CD8-positive, alpha-beta memory T cell (primary cell): ENCODE results near the gene E2F2. TPM values are rescaled to one million over a fixed set of nuclear protein-coding genes. Genes with fewer than 3 reads are reported as not detected.

Experiments
- CTCF ChIA-PET: fragments of 350-600 bp; sonication (Branson Sonifier 250); formaldehyde crosslinking; loops from one replicate; lab custom pipeline; 2021; ENCODE audit warnings: antibody characterized with exemption; lab: Charles Lee
- POLR2A ChIA-PET: fragments of 350-600 bp; sonication (Branson Sonifier 250); formaldehyde crosslinking; loops from one replicate; lab custom pipeline; 2021; ENCODE audit warnings: antibody characterized with exemption; lab: Charles Lee
- DNase-seq, 5 donors: peaks; one replicate each; pipeline versions ENCODE4 v3.0.0 to v3.0.0-alpha.2; 2020 to 2022; ENCODE audit warnings: mixed read lengths in 1 of 5
- H3K27ac ChIP-seq: one replicate; pipeline ENCODE4 v1.7.0; 2013; ENCODE audit warnings: low read depth, mild to moderate bottlenecking, low read length, moderate library complexity
- H3K27me3 ChIP-seq: 2 replicates; pipeline ENCODE4 v1.7.0; 2013; ENCODE audit warnings: low read length, mild to moderate bottlenecking; ENCODE audit not compliant: insufficient read depth, poor library complexity, severe bottlenecking
- H3K36me3 ChIP-seq: 2 replicates; pipeline ENCODE4 v1.7.0; 2013; ENCODE audit warnings: mild to moderate bottlenecking, low read length, moderate library complexity; ENCODE audit not compliant: insufficient read depth
- H3K4me1 ChIP-seq: 2 replicates; pipeline ENCODE4 v1.7.0; 2013; ENCODE audit warnings: mild to moderate bottlenecking, low read length, moderate library complexity; ENCODE audit not compliant: insufficient read depth
- H3K4me3 ChIP-seq: 2 replicates; pipeline ENCODE4 v1.7.0; 2013; ENCODE audit warnings: mild to moderate bottlenecking, low read length
- H3K9me3 ChIP-seq: 2 replicates; pipeline ENCODE4 v1.7.0; 2013; ENCODE audit warnings: mild to moderate bottlenecking, low read length
- H3K27ac Mint-ChIP-seq, 8 donors: one replicate each; pipeline ENCODE4 v1.8.0; 2020 to 2021; ENCODE audit warnings: mixed read lengths in 8 of 8, mild to moderate bottlenecking in 6 of 8, inconsistent platforms in 3 of 8, moderate library complexity in 3 of 8
- H3K27me3 Mint-ChIP-seq, 2 donors: one replicate each; pipeline ENCODE4 v1.8.0; 2020 to 2021; ENCODE audit warnings: mixed read lengths in 2 of 2, mild to moderate bottlenecking in 1 of 2, moderate library complexity in 1 of 2
- H3K36me3 Mint-ChIP-seq, 3 donors: one replicate each; pipeline ENCODE4 v1.8.0; 2020 to 2021; ENCODE audit warnings: mixed read lengths in 3 of 3, inconsistent platforms in 1 of 3, mild to moderate bottlenecking in 1 of 3
- H3K4me1 Mint-ChIP-seq, 3 donors: one replicate each; pipeline ENCODE4 v1.8.0; 2020 to 2021; ENCODE audit warnings: mixed read lengths in 3 of 3, inconsistent platforms in 1 of 3, mild to moderate bottlenecking in 1 of 3
- H3K4me3 Mint-ChIP-seq, 7 donors: one replicate each; pipeline ENCODE4 v1.8.0; 2020 to 2021; ENCODE audit warnings: mixed read lengths in 7 of 7, mild to moderate bottlenecking in 6 of 7, moderate library complexity in 4 of 7, inconsistent platforms in 2 of 7
- H3K9me3 Mint-ChIP-seq, 5 donors: one replicate each; pipeline ENCODE4 v1.8.0; 2020 to 2022; ENCODE audit warnings: mixed read lengths in 5 of 5, mild to moderate bottlenecking in 3 of 5, moderate library complexity in 2 of 5, inconsistent platforms in 1 of 5
- polyA plus RNA-seq: library from polyadenylated mRNA; unstranded; fragments of 300-500 nt; fragmentation: Illumina TruSeq; gene quantifications from one replicate; pipeline ENCODE4 v1.2.3, GENCODE V29; 2021
- total RNA-seq, 2 experiments: library from RNA; stranded (reverse); gene quantifications; one replicate each; pipeline ENCODE4 v1.2.3, GENCODE V29; 2021

E2F2 gene
- total and polyA plus RNA-seq, 3 experiments from 2014 or later: 0.76 to 19.6 (median 19.1) TPM

DNA sequence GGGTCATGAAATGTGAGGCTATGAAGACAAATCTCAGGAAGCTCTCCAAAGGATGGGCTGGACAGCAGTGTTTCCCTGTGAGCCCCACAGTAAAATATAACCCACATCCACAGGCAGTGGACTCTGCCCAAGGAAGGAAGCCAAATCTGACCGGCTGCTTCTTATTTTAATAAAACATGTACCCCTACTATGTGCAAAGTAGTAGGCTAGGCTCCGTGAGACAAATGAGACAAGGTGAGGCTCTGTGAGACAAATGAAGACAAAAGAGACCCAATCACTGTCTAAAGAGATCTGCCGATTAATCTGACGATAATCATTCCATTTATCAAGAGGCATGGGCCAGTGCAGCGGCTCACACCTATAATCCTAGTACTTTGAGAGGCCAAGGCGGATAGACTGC lies 49.1 kb downstream of the E2F2 start:
- H3K27ac ChIP-seq: no peak overlapping the region
- Mint-ChIP-seq H3K36me3 (peaks cover 0 to 1% (median 0%) of the 10 kb centered on the region in 3 donors), H3K4me3 (peak overlapping the region in 6 of 7 donors; percentile 3 to 72 (median 52)), H3K4me1 (peaks cover 14 to 20% (median 16%) of the 10 kb centered on the region in 3 donors), H3K9me3 (peaks cover 0 to 2% (median 0%) of the 10 kb centered on the region in 5 donors), H3K27me3 (peaks cover 19 to 23% of the 10 kb centered on the region in 2 donors), H3K27ac (no peak overlapping the region)
- no peaks in the 10 kb centered on the region for H3K9me3 ChIP-seq
- H3K4me1 ChIP-seq: peaks cover 16% of the 10 kb centered on the region
- H3K27me3 ChIP-seq: peaks cover 10% of the 10 kb centered on the region
- H3K36me3 ChIP-seq: no peaks in the 10 kb centered on the region
- CTCF ChIA-PET: interaction anchor here (1.8 kb wide), 1 partner anchor 155 kb away, joined by 5 read pairs; no protein-coding TSS in a partner anchor
- POLR2A ChIA-PET: no interaction called here
- no peak overlapping the region for H3K4me3 ChIP-seq
- DNase-seq: no peak

DNA sequence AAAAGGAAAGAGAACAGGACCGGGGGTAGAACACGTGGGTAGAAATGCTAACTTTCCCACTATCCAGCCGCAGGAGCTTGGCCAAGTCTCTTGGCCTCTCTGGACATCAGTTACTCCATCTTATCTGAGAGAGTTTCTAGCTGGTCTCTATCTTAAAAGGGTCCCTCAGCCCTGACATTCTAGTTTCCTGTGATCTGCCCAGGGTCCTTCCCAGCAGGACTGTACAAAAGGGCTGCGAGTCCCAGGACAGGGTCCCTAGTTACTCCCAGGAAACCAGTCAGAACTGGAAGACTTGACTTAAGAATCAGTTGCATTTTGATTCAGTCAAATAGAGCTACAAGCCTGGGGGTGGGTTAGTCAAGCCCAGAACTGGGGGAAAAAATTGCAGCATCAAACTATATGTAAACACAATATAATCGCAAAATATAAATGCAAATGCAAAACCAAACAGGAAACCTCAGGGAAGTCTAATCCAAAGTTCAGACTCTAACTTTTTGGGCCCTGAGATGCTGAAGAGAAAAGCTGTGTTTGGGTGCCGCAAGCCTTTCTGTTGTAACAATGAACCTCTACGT lies 49.9 kb downstream of the E2F2 start:
- no peak overlapping the region for H3K4me3 ChIP-seq
- peaks cover 16% of the 10 kb centered on the region for H3K4me1 ChIP-seq
- DNase-seq: no peak
- H3K9me3 ChIP-seq: no peaks in the 10 kb centered on the region
- Mint-ChIP-seq H3K36me3 (peaks cover 0 to 6% (median 1%) of the 10 kb centered on the region in 3 donors), H3K4me1 (peaks cover 14 to 20% (median 16%) of the 10 kb centered on the region in 3 donors), H3K9me3 (peaks cover 0 to 2% (median 0%) of the 10 kb centered on the region in 5 donors), H3K27ac (no peak overlapping the region), H3K27me3 (peaks cover 24 to 25% of the 10 kb centered on the region in 2 donors), H3K4me3 (peak overlapping the region in 2 of 7 donors; percentile 51 to 73)
- H3K27ac ChIP-seq: no peak overlapping the region
- peaks cover 10% of the 10 kb centered on the region for H3K27me3 ChIP-seq
- ChIA-PET POLR2A (interaction anchor here (0.6 kb wide), 1 partner anchor 130 kb away, joined by 3 read pairs; no protein-coding TSS in a partner anchor), CTCF (interaction anchor here (0.8 to 1.8 kb wide), 2 partner anchors 58 to 156 kb away, joined by 3 to 5 read pairs; no protein-coding TSS in a partner anchor)
- H3K36me3 ChIP-seq: no peaks in the 10 kb centered on the region

GRCh38 chr1:23480187-23481025 lies 50.6 kb downstream of the E2F2 start:
- peaks cover 0 to 2% (median 0%) of the 10 kb centered on the region in 5 donors for H3K9me3 Mint-ChIP-seq
- Histone ChIP-seq H3K27me3 (peaks cover 10% of the 10 kb centered on the region), H3K36me3 (no peaks in the 10 kb centered on the region), H3K4me1 (peaks cover 16% of the 10 kb centered on the region), H3K27ac (peak overlapping the region; percentile 63), H3K4me3 (no peak overlapping the region), H3K9me3 (no peaks in the 10 kb centered on the region)
- peaks cover 14 to 20% (median 16%) of the 10 kb centered on the region in 3 donors for H3K4me1 Mint-ChIP-seq
- no peak for DNase-seq
- H3K4me3 Mint-ChIP-seq: peak overlapping the region in 1 of 7 donors; percentile 73
- H3K27me3 Mint-ChIP-seq: peaks cover 27% of the 10 kb centered on the region in 2 donors
- ChIA-PET POLR2A (no interaction called here), CTCF (interaction anchor here (0.8 kb wide), 1 partner anchor 59 kb away, joined by 3 read pairs; no protein-coding TSS in a partner anchor)
- H3K27ac Mint-ChIP-seq: no peak overlapping the region
- H3K36me3 Mint-ChIP-seq: peaks cover 0 to 6% (median 1%) of the 10 kb centered on the region in 3 donors

- no peak overlapping the region for H3K4me3 ChIP-seq
- no peak for DNase-seq
- Mint-ChIP-seq H3K36me3 (peaks cover 0 to 6% (median 1%) of the 10 kb centered on the region in 3 donors), H3K4me1 (peaks cover 8 to 13% (median 11%) of the 10 kb centered on the region in 3 donors), H3K27me3 (peaks cover 24 to 29% of the 10 kb centered on the region in 2 donors), H3K27ac (no peak overlapping the region), H3K4me3 (no peak overlapping the region), H3K9me3 (peaks cover 0 to 2% (median 0%) of the 10 kb centered on the region in 5 donors)
- H3K36me3 ChIP-seq: no peaks in the 10 kb centered on the region
- H3K27ac ChIP-seq: peak overlapping the region; percentile 63
- H3K9me3 ChIP-seq: no peaks in the 10 kb centered on the region
- CTCF ChIA-PET: no interaction called here
- H3K27me3 ChIP-seq: peaks cover 10% of the 10 kb centered on the region
- POLR2A ChIA-PET: no interaction called here
- H3K4me1 ChIP-seq: peaks cover 10% of the 10 kb centered on the region
These were observed 51.4 kb downstream of the E2F2 start for GRCh38 chr1:23479666-23479941.

GRCh38 chr1:23478896-23479665 lies 52.0 kb downstream of the E2F2 start:
- ChIA-PET POLR2A (no interaction called here), CTCF (no interaction called here)
- Mint-ChIP-seq H3K27me3 (peaks cover 24 to 29% of the 10 kb centered on the region in 2 donors), H3K4me1 (peaks cover 8 to 10% (median 8%) of the 10 kb centered on the region in 3 donors), H3K36me3 (peaks cover 0 to 6% (median 0%) of the 10 kb centered on the region in 3 donors), H3K27ac (no peak overlapping the region), H3K9me3 (peaks cover 0 to 2% (median 0%) of the 10 kb centered on the region in 5 donors), H3K4me3 (peak overlapping the region in 1 of 7 donors; percentile 73)
- H3K4me3 ChIP-seq: no peak overlapping the region
- H3K27me3 ChIP-seq: peaks cover 10% of the 10 kb centered on the region
- H3K36me3 ChIP-seq: no peaks in the 10 kb centered on the region
- H3K9me3 ChIP-seq: no peaks in the 10 kb centered on the region
- peak overlapping the region; percentile 63 for H3K27ac ChIP-seq
- no peak for DNase-seq
- H3K4me1 ChIP-seq: peaks cover 9% of the 10 kb centered on the region

DNA sequence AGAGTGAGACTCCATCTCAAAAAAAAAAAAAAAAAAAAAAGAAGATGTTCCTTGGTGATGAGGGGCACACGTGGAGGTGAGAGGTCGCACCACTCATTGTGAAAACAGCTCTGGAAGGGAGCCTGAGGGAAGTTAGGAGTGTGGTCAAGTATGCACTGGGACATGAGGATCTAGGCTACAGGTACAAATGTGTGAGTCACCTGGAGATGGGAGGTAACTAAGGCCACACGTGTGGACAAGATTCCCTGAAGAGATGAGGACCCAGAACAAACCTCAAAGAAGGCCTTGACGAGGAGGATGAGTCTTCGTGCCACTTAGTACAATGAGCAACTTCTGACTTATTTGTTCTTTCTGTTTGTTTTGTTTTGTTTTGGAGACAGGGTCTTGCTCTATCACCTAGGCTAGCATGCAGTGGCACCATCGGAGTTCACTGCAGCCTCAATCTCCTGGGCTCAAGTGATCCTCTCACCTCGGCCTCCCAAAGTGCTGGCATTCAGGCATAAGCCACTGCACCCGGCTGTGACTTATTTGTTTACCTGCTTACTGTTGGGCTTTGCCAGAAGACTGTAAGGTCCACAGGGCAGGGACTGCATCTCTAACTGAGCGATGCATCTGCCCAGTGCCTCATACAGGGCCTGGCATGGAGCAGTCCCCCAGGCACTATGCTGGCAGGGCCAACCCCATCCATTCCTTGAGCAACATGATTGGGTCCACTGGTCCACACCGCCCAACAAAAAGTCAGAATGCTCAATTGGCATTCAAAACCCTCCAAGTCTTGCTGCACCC lies 53.5 kb downstream of the E2F2 start:
- H3K27me3 ChIP-seq: peaks cover 5% of the 10 kb centered on the region
- no peaks in the 10 kb centered on the region for H3K9me3 ChIP-seq
- H3K36me3 ChIP-seq: no peaks in the 10 kb centered on the region
- H3K4me1 ChIP-seq: no peaks in the 10 kb centered on the region
- H3K9me3 Mint-ChIP-seq: peaks cover 0 to 2% (median 0%) of the 10 kb centered on the region in 5 donors
- CTCF ChIA-PET: no interaction called here
- peaks cover 15 to 22% of the 10 kb centered on the region in 2 donors for H3K27me3 Mint-ChIP-seq
- DNase-seq: no peak
- POLR2A ChIA-PET: no interaction called here
- H3K27ac ChIP-seq: no peak overlapping the region
- H3K4me3 Mint-ChIP-seq: no peak overlapping the region
- H3K4me1 Mint-ChIP-seq: no peaks in the 10 kb centered on the region
- no peak overlapping the region for H3K4me3 ChIP-seq
- peaks cover 0 to 6% (median 0%) of the 10 kb centered on the region in 3 donors for H3K36me3 Mint-ChIP-seq
- H3K27ac Mint-ChIP-seq: no peak overlapping the region

DNA sequence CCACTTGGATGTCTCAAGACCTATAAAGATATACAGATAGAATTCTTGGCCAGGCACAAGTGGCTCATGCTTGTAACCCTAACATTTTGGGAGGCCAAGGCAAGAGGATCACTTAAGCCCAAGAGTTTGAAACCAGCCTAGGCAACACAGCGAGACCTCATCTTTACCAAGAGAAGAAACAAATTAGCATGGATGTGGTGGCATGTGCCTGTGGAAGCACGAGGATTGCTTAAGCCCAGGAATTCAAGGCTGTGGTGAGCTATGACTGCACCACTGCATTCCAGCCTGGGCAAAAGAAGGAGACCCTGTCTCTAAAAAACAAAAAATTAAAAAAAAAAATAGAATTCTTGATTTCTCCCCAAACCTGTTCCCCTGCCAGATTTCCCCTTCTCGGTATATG lies 55.4 kb downstream of the E2F2 start:
- H3K27ac ChIP-seq: no peak overlapping the region
- no peaks in the 10 kb centered on the region for H3K27me3 ChIP-seq
- no peaks in the 10 kb centered on the region for H3K36me3 ChIP-seq
- H3K27ac Mint-ChIP-seq: no peak overlapping the region
- H3K36me3 Mint-ChIP-seq: peaks cover 0 to 6% (median 0%) of the 10 kb centered on the region in 3 donors
- peaks cover 10 to 14% of the 10 kb centered on the region in 2 donors for H3K27me3 Mint-ChIP-seq
- H3K4me3 ChIP-seq: no peak overlapping the region
- DNase-seq: no peak
- no peaks in the 10 kb centered on the region for H3K4me1 ChIP-seq
- POLR2A ChIA-PET: no interaction called here
- CTCF ChIA-PET: no interaction called here
- no peak overlapping the region for H3K4me3 Mint-ChIP-seq
- no peaks in the 10 kb centered on the region for H3K4me1 Mint-ChIP-seq
- no peaks in the 10 kb centered on the region for H3K9me3 ChIP-seq
- H3K9me3 Mint-ChIP-seq: peaks cover 0 to 2% (median 0%) of the 10 kb centered on the region in 5 donors
